ENCODE measurements around the gene POLD3. TPM values are rescaled to one million over a fixed set of nuclear protein-coding genes. Genes with fewer than 3 reads are reported as not detected.

Gene POLD3
- total RNA-seq, 2 experiments from 2014 or later, result 4.6 to 5.2 TPM

DNA sequence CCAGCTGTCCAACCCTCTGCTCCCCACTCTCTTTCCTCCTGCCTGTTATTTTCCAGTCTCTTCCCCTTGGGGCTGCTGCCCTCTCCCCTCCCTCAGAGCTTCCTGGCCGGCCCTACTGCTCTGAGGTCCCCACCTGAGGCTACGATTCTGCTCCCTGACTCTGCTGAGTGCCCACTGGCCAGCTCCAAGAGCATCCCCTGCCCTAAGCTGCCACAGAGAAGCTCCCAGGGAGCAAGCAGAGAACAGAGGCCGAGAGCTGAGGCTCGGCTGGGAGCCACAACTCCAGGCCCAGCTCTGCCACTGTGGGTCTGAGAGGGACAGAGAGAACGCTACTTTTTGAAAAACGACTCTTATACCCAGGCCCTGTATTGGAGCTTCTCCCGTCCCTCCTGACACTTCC is 77.8 kb downstream of the POLD3 start:
- no peaks in the 10 kb centered on the region for H3K27me3 ChIP-seq (ENCODE audit: control insufficient read depth in 1 of 2, insufficient read depth in 2 of 2, low read length in 2 of 2)
- no peaks in the 10 kb centered on the region for H3K36me3 Mint-ChIP-seq (ENCODE audit: low read depth)
- ChIA-PET CTCF (no interaction called here), POLR2A (no interaction called here)
- no peaks in the 10 kb centered on the region for H3K36me3 ChIP-seq (ENCODE audit: insufficient read depth, low read length)
- no peak overlapping the region for H3K27ac ChIP-seq (ENCODE audit: low read depth in 1 of 2, low read length in 2 of 2)
- no peak overlapping the region for H3K27ac Mint-ChIP-seq
- H3K9me3 Mint-ChIP-seq, result no peaks in the 10 kb centered on the region
- H3K4me3 ChIP-seq (ENCODE audit: low read length), result no peak overlapping the region
- no peaks in the 10 kb centered on the region for H3K4me1 ChIP-seq (ENCODE audit: insufficient read depth, low read length)
- ATAC-seq (ENCODE audit: poor library complexity) (no peak), DNase-seq (no peak)
- no peaks in the 10 kb centered on the region for H3K9me3 ChIP-seq (ENCODE audit: control insufficient read depth in 1 of 2, insufficient read depth in 1 of 2, low read length in 2 of 2)
- no peak overlapping the region for H3K4me3 Mint-ChIP-seq
- H3K27me3 Mint-ChIP-seq, result no peaks in the 10 kb centered on the region
- TF ChIP-seq, protein P1, sequence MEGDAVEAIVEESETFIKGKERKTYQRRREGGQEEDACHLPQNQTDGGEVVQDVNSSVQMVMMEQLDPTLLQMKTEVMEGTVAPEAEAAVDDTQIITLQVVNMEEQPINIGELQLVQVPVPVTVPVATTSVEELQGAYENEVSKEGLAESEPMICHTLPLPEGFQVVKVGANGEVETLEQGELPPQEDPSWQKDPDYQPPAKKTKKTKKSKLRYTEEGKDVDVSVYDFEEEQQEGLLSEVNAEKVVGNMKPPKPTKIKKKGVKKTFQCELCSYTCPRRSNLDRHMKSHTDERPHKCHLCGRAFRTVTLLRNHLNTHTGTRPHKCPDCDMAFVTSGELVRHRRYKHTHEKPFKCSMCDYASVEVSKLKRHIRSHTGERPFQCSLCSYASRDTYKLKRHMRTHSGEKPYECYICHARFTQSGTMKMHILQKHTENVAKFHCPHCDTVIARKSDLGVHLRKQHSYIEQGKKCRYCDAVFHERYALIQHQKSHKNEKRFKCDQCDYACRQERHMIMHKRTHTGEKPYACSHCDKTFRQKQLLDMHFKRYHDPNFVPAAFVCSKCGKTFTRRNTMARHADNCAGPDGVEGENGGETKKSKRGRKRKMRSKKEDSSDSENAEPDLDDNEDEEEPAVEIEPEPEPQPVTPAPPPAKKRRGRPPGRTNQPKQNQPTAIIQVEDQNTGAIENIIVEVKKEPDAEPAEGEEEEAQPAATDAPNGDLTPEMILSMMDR (IDR thresholded peaks at IDR 0.05), result no peak
- no peaks in the 10 kb centered on the region for H3K4me1 Mint-ChIP-seq (ENCODE audit: low read depth)
- intact Hi-C loops (cut with DNase I, micrococcal nuclease), result no loop called here

DNA sequence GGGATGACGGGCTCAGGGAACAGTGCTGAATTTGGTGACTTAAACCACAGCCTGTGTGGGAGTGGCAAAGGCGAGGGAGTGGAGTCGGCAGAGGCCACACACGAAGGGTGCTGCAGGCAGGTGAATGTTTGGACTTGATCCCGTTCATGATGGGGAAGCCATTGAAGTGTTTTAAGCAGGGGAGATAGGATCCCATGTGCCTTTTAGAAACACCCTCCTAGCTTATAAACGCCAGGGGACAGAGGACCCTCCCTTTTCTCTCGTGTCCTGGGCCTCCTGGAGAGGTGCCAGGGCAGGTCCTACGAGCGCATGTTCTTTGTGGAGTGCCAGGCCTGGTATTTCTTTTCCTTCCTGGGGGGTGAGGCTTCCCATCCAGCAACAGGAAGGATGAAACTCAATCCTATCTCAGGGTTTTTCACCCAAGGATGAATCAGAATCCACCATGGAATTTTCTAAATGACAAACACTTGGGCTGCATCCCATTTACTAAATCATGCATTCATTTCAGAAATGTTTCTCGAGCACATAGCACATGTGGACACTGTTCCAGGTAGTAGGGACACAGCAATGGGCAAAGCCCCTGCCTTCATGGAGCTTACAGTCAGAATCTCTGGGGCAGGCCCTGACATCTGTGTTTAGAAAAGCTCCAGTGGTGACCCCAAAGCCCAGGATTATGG is 79.3 kb downstream of the POLD3 start:
- DNase-seq, result peak in 1 of 14 experiments; percentile 2
- Mint-ChIP-seq H3K4me1 (ENCODE audit: low read depth) (no peaks in the 10 kb centered on the region), H3K27me3 (no peaks in the 10 kb centered on the region), H3K36me3 (ENCODE audit: low read depth) (no peaks in the 10 kb centered on the region), H3K4me3 (no peak overlapping the region), H3K9me3 (no peaks in the 10 kb centered on the region), H3K27ac (no peak overlapping the region)
- POLR2A ChIA-PET, result no interaction called here
- no peak overlapping the region for H3K27ac ChIP-seq (ENCODE audit: low read depth in 1 of 2, low read length in 2 of 2)
- intact Hi-C loops (cut with DNase I, micrococcal nuclease), result no loop called here
- ATAC-seq (ENCODE audit: poor library complexity), result no peak
- CTCF ChIA-PET, result interaction anchor here (1.0 kb wide), 1 partner anchor 16 kb away, joined by 4 read pairs; no protein-coding TSS in a partner anchor
- no peak overlapping the region for H3K4me3 ChIP-seq (ENCODE audit: low read length)
- H3K9me3 ChIP-seq (ENCODE audit: control insufficient read depth in 1 of 2, insufficient read depth in 1 of 2, low read length in 2 of 2), result no peaks in the 10 kb centered on the region
- TF ChIP-seq, protein P1 (IDR thresholded peaks at IDR 0.05), result no peak
- no peaks in the 10 kb centered on the region for H3K4me1 ChIP-seq (ENCODE audit: insufficient read depth, low read length)
- H3K36me3 ChIP-seq (ENCODE audit: insufficient read depth, low read length), result no peaks in the 10 kb centered on the region
- H3K27me3 ChIP-seq (ENCODE audit: control insufficient read depth in 1 of 2, insufficient read depth in 2 of 2, low read length in 2 of 2), result no peaks in the 10 kb centered on the region

DNA sequence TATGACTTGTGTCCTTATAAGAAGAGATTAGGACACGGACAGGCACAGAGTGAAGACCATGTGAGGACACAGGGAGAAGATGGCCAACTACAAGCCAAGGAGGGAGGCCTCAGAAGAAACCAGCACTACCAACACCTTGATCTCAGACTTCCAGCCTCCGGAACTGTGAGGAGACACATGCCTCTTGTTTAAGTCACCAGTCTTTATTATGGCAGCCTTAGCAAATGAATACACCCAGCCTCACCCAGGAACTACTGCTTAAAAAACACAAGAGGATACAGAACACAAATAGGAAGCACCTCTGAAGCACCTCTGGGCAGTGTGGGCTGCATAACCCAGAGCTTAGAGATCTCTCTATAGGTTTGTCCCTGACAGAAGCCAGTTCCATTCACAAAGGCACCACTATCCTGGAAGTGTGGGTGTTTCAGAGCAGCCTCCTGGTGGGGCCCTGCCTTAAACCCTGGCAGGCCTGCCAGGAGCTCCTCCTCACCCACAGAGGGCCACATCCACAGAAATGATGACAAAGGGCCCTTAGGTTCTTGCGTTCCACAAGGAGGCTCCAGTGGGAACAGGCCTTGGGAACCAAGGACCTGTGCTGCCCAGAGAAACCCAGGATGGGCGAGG is 80.1 kb downstream of the POLD3 start:
- H3K27me3 Mint-ChIP-seq, result no peaks in the 10 kb centered on the region
- no peaks in the 10 kb centered on the region for H3K9me3 Mint-ChIP-seq
- no peak overlapping the region for H3K27ac Mint-ChIP-seq
- TF ChIP-seq, protein P1 (IDR thresholded peaks at IDR 0.05), result no peak
- H3K27me3 ChIP-seq (ENCODE audit: control insufficient read depth in 1 of 2, insufficient read depth in 2 of 2, low read length in 2 of 2), result no peaks in the 10 kb centered on the region
- no peak overlapping the region for H3K27ac ChIP-seq (ENCODE audit: low read depth in 1 of 2, low read length in 2 of 2)
- ATAC-seq (ENCODE audit: poor library complexity), result no peak
- ChIA-PET POLR2A (no interaction called here), CTCF (no interaction called here)
- DNase-seq, result no peak
- H3K4me1 Mint-ChIP-seq (ENCODE audit: low read depth), result no peaks in the 10 kb centered on the region
- H3K9me3 ChIP-seq (ENCODE audit: control insufficient read depth in 1 of 2, insufficient read depth in 1 of 2, low read length in 2 of 2), result no peaks in the 10 kb centered on the region
- H3K4me3 ChIP-seq (ENCODE audit: low read length), result no peak overlapping the region
- intact Hi-C loops (cut with DNase I, micrococcal nuclease), result no loop called here
- H3K4me3 Mint-ChIP-seq, result no peak overlapping the region
- H3K36me3 ChIP-seq (ENCODE audit: insufficient read depth, low read length), result no peaks in the 10 kb centered on the region
- H3K4me1 ChIP-seq (ENCODE audit: insufficient read depth, low read length), result no peaks in the 10 kb centered on the region
- H3K36me3 Mint-ChIP-seq (ENCODE audit: low read depth), result no peaks in the 10 kb centered on the region
